NCI-H446 treated with DMSO at 0.1 percent for 48 hours (cell line): ENCODE results near the gene MAPK14.
"Not testable (repeated sequence)": the region's sequence is repeated elsewhere in the genome, so short reads cannot be mapped to it uniquely, and the experiment has no call there.

Experiments used
- DNase-seq: peaks from one replicate; lab custom pipeline; 2025; lab: John Stamatoyannopoulos, UW

The MAPK14 gene

GRCh38 chr6:36069573-36069972 is 42.0 kb downstream of the MAPK14 start:
- no peak for DNase-seq

DNA sequence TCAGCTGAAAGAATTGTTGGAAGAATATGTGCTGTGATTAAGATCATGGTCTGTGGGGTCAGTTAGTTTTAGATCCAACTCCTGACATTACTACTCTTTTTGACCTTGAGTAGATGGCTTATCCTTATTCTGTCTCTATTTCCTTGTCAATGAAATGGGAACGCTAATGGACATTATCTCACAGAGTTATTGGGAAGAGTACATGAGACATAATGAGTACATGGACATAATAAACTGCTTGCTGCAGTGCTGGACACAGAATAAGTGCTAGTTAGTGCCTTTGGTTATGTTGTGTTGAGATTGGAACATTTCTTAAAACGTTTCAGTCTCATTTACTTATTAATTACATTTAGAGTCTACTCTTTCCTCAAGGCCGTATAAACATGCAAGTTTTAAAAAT is 42.6 kb downstream of the MAPK14 start:
- no peak for DNase-seq

GRCh38 chr6:36071281-36071680 is 43.7 kb downstream of the MAPK14 start:
- no peak for DNase-seq

GRCh38 chr6:36071714-36072113 is 44.1 kb downstream of the MAPK14 start:
- DNase-seq, result no peak

GRCh38 chr6:36072681-36073080 is 45.1 kb downstream of the MAPK14 start:
- no peak for DNase-seq

- DNase-seq, result no peak
Measured at GRCh38 chr6:36073587-36073986, 46.0 kb downstream of the MAPK14 start.

- DNase-seq, result no peak
Measured at GRCh38 chr6:36075656-36076055, 48.0 kb downstream of the MAPK14 start.

DNA sequence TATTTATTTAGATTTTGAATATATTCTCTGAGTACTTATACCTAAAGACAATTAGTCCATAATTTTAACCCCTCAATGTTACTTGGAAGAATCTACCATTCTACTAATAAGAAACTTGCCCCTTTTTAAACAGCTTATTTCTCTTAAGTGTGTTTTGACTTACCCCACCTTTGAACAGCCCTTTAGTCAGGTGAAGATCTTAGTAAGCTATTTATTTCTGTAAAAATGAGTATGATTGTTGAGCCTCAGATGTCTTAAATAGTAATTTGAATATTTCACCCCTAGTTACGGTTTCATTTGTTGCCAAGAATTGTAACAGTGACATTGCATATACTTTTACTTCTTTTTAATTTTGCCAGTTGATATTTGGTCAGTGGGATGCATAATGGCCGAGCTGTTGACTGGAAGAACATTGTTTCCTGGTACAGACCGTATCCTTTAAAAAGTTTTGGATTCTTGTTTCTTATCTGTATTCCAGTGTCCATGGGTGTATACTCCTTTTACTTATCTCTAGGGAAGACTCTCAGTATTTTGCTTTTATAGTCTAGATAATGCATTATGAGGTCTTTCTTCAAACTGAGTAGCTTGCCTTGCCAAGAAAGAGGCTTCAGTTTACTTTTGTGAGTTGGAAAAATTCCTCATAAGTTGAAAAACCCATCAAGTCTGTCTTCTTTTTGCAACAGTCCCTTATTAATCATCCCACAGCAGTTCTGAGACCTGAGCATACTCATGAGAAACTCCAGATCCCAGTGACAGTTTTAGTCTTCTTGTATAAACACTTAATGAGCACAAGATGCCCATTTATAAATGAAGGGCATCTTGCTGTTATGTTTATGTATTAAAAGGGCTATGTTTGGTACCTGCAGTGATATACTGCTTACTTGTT is 48.8 kb downstream of the MAPK14 start:
- no peak for DNase-seq

DNA sequence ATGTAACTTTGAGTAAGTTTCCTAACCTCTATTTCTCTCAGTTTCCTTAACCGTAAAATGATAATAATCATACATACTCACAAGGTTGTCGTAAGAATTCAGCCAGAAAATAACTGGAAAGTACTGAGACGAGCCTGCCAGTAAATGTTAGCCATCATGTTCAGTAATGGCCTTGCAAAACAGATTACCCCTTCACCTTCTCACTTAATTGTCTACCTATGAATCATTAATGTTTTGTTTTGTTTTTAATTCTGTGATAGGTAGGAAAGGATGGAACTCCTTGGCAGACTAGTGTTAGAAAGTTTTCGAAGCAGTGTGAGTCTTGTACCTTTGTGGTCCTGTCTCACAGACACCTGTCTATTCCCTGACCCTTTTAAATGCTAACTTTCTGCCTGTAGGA is 50.6 kb downstream of the MAPK14 start:
- DNase-seq, result no peak

- no peak for DNase-seq
Measured at GRCh38 chr6:36079601-36080000, 52.0 kb downstream of the MAPK14 start.

DNA sequence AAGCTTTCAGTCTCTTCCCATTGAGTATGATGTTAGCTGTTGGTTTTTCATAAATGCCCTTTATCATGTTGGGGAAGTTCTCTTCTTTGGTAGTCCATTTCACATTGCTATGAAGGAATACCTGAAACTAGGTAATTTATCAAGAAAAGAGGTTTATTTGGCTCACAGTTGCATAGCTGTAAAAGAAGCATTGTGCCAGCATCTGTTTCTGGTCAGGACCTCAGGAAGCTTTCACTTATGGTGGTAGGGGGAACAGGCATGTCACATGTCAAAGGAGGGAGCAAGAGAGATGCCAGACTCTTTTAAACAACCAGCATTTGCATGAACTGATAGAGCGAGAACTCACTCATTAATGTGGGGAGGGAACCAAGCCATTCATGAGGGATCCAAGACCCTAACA is 54.7 kb downstream of the MAPK14 start:
- DNase-seq, result no peak

DNA sequence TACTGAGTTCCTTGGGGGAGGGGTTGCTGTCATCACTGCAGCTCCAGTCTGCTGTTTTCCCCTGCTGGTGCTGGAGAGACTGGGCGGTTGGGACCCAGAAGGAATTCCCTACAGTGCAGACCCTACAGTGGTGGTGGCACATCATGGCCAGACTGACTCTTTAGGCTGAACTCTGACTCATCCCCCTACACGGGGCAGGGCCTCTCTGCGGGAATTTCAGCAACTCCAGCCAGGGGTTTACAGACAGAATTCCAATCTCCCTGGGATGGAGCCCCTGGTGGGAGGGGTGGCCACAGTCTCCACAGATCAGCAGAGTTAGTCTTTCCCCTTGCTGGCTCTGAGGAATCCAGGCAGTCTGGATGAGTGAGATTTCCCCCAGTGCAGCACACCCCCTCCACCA is 55.8 kb downstream of the MAPK14 start:
- no peak for DNase-seq

DNA sequence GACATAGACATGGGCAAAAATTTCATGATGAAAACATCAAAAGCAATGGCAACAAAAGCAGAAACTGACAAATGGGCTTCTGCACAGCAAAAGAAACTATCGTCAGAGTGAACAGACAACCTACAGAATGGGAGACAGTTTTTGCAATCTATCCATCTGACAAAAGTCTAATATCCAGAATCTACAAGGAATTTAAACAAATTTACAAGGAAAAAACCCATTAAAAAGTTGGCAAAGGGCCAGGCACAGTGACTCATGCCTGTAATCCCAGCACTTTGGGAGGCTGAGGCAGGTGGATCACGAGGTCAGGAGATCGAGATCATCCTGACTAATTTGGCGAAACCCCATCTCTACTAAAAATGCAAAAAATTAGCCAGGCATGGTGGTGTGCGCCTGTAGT is 60.6 kb downstream of the MAPK14 start:
- not testable (repeated sequence) for DNase-seq

DNA sequence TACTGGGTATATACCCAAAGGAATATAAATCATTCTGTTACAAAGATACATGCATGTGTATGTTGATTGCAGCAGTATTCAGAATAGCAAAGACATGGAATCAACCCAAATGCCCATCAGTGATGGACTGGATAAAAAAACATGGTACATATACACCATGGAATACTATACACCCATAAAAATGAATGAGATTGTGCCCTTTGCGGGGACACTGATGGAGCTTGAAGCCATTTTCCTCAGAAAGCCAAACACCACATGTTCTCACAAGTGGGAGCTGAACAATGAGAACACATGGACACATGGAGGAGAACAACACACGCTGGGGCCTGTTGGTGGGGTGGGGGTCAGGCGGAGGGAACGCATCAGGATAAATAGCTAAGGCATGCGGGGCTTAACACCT is 61.4 kb downstream of the MAPK14 start:
- DNase-seq, result no peak

DNA sequence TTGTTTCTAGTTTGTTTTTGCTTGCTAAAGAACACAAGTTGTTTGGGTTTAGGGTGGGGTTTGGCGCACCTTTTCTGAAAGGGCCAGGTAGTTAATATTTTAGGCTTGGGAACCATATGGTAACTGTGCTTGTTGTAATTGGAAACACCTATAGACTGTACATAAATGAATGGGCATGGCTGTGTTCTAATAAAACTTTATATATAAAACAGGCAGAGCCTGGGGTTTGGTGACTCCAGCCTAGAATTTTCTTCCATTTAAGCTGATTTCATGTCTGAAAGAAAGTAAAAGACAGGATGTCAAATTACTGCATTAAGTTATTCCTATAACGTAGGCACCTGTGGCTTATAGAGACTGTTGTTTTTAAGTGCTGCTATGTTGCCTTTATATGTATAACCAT is 66.6 kb downstream of the MAPK14 start:
- DNase-seq, result no peak

DNA sequence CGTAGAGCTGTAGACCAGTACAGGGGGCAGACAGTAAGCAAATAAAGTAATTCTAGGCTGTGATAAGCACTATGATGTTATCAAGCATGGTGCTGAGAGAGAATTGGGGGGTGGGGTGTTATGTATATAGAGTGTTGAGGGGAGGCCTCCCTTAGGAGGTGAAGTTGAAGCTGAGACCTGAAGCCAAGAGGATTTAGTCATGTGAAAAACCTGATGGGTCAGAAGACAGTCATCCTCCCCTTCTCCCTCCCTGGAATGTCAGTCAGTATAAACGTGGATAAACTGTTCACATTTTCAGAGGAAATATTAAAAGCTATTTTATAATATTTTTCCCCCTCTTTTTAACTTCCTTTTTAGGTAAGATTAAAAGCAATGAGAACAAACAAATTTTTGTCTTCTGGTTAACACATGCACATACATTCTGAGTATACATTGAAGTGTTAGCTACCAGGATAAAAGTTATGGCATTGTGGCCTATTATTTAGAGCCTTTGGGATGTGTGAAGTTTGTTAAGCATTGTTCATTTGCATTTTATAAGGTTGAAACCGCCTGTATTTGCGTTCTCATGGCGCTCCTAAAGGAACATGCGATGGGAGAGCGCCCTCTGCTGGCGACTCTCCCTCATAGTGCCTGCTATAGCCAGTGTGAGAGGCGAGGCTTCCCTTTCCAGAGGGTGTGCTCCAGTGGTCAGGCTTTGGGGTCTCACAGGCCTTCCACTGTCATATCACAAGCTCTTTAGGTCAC is 67.3 kb downstream of the MAPK14 start:
- peak; percentile 29 for DNase-seq

- no peak for DNase-seq
Measured at GRCh38 chr6:36095497-36096391, 68.1 kb downstream of the MAPK14 start.

GRCh38 chr6:36098253-36098919 is 70.8 kb downstream of the MAPK14 start:
- DNase-seq, result no peak

DNA sequence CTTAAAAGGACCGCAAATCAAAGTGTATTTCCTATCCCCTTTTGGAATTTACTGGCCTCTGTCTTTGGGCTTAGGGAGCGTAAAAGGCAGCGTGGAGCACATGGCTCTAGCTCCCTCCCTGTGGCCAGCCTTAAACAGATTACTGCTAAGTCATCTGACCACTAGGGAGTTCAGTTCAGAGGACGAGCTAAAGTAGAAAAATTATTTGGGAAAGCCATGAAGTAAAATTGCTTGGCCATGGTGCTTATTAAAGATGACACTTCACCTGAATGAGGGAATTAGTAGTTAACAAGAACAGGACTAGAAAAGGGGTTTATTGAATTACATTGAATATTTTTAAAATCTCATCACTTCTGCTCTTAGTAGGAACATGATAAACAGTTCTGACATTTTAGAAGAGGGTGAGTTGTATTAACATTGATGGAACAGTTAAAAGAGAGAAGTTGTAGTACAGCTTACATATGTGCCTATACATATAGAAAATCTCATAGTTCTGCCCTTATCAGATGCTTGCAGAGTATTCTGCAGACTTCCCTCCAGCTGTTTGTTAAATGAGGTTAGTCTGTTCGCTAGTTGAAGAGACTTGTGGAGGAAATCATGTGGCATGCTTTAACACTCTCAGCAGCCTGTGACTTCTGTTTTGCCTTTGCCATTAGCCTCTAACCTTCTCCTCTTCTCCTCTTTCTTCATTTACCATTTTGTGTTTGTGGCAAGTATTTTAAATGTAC is 71.5 kb downstream of the MAPK14 start:
- DNase-seq, result no peak

GRCh38 chr6:36099869-36100483 is 72.4 kb downstream of the MAPK14 start:
- no peak for DNase-seq

- DNase-seq, result no peak
Measured at GRCh38 chr6:36101691-36102090, 74.1 kb downstream of the MAPK14 start.
